Erythroblast (primary cell): ENCODE results near the gene RAD51B.

Experiments used
- GATA1 ChIP-seq: IDR thresholded peaks from 2 replicates; pipeline ENCODE4 v1.6.1; 2011; ENCODE audit warnings: low read depth, mild to moderate bottlenecking, control low read depth, low read length, moderate library complexity
- POLR2A ChIP-seq: IDR thresholded peaks from 2 replicates; pipeline ENCODE4 v1.6.1; 2011; ENCODE audit warnings: mild to moderate bottlenecking, low read length

DNA sequence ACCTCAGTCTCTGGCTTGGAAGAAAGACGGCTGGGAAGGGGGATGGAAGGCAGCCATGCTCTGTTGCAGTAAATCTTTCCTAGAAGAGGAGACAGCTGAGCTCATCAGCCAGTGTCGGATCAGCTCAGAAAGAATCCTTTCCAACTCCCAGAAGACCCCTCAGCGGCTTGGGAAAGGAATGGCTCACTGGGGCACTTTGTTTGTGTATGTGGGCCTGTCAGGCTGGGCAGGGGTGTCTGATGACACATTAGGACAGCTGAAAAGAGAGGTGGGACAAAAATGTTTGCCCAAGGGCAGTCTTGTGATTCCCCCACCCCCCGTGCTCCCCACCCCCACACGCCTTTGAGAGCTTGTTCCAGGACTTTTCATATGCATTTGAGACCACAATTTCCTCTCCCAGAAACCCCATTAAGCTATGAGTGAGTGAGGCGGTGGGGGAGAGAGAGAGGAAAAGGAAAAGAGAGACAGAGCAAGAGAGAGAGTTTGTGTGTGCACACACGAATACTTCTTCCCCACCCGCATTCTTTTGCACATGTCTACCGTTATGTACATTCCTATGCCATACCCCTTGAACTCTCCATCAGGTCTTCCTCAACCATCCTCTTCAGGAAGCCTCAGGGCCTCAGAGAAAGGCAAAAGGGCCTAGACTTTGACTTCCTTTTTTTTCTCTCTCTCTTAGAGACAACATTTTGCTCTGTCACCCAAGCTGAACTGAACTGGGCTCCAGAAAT, 774.4 kb downstream of the RAD51B start:
- TF ChIP-seq POLR2A (no peak), GATA1 (no peak)
